Measurements from ENCODE around the gene DOCK10. TPM values are rescaled to one million over a fixed set of nuclear protein-coding genes. Genes with fewer than 3 reads are reported as not detected.

The DOCK10 gene
- total RNA-seq, 2 donors from 2014 or later = 0.93 to 2.0 TPM

DNA sequence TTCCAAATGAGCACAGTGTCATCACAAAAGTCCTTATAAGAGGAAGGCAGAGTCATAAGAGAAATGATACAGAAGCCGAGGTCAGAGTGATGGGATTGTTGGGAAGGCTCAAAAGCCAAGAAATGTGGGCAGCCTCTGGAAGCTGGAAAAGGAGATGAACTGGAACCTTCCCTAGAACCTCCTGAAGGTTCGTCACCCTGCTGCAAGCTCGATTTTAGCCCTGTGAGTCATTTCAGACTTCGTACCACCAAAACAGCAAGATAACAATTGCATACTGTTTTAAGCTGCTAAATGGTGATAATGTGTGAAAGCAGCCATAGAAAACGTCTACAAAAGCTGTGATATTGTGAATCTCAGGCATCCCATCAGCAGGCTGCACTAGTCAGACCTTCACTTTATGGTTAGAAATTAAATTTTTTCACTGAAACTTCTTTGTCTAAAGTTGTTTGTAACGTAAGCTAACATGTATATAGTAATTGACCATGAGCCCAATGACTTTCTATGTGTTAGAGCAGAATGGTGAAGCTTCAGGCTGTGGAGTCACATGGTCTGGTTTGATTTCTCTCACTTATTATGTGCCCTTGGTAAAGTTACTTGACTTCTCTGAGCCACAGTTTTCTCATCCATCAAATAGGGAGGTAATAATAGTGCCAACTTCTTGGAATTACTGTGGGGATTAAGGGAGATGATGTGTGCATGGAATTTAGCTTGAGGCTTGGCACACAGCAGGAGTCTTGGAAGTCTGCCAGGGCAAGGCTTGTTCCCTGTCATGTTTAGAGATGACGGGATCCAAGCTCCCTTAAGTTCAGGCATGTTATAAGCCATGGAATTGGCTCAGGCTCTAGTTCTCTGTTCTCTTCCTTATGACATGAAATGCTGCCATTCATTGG is 194.1 kb downstream of the DOCK10 start:
- TF ChIP-seq CTCF (IDR thresholded peaks at IDR 0.05) = no peak
- no peaks in the 10 kb centered on the region for H3K27me3 ChIP-seq
- DNase-seq (ENCODE audit: low spot score) = no peak
- H3K4me1 ChIP-seq = peaks cover 0 to 7% of the 10 kb centered on the region in 2 donors
- no peaks in the 10 kb centered on the region for H3K36me3 ChIP-seq
- no peaks in the 10 kb centered on the region for H3K9me3 ChIP-seq
- H3K27ac ChIP-seq = no peak overlapping the region
- H3K4me3 ChIP-seq = no peak overlapping the region

GRCh38 chr2:224847381-224847780 is 194.9 kb downstream of the DOCK10 start:
- Histone ChIP-seq H3K4me3 (no peak overlapping the region), H3K4me1 (peaks cover 0 to 7% of the 10 kb centered on the region in 2 donors), H3K27me3 (no peaks in the 10 kb centered on the region), H3K9me3 (no peaks in the 10 kb centered on the region), H3K36me3 (no peaks in the 10 kb centered on the region), H3K27ac (no peak overlapping the region)
- no peak for TF ChIP-seq CTCF (IDR thresholded peaks at IDR 0.05)
- DNase-seq (ENCODE audit: low spot score) = no peak

DNA sequence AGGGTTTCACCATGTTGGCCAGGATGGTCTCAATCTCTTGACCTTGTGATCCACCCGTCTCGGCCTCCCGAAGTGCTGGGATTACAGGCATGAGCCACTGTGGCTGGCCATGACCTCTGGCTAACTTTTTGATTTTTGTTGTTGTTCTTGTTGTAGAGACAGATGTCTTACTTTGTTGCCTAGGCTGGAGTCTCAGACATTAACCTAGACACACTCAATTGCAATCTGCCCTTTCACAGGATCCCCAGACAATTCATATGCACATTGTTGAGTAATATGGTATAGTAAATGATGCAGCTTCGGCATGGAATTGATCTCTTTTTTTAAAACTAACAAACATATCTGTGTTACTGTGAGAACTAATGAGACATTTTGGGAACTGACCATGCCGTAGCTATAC is 195.6 kb downstream of the DOCK10 start:
- Histone ChIP-seq H3K27ac (no peak overlapping the region), H3K4me3 (no peak overlapping the region), H3K36me3 (no peaks in the 10 kb centered on the region), H3K27me3 (no peaks in the 10 kb centered on the region), H3K9me3 (no peaks in the 10 kb centered on the region), H3K4me1 (peaks cover 0 to 7% of the 10 kb centered on the region in 2 donors)
- DNase-seq (ENCODE audit: low spot score) = no peak
- no peak for TF ChIP-seq CTCF (IDR thresholded peaks at IDR 0.05)

DNA sequence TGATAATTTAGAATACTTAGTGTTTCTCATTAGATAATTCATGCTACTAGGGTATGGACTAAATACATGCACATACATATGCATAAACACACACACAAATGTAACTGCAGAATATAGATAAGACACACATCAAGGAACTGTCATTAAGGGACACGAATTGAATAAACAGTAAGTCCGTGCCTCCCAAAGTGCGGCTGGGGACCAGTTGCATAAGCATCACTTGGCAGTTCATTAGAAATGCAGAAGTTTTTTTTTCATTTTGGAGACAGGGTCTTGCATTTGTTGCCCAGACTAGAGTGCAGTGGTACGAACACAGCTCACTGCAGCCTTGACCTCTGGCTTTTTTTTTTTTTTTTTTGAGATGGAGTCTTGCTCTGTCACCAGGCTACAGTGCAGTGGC is 196.1 kb downstream of the DOCK10 start:
- DNase-seq (ENCODE audit: low spot score) = no peak
- H3K27me3 ChIP-seq = no peaks in the 10 kb centered on the region
- H3K4me1 ChIP-seq = peaks cover 0 to 7% of the 10 kb centered on the region in 2 donors
- H3K36me3 ChIP-seq = no peaks in the 10 kb centered on the region
- no peak overlapping the region for H3K4me3 ChIP-seq
- H3K9me3 ChIP-seq = no peaks in the 10 kb centered on the region
- H3K27ac ChIP-seq = no peak overlapping the region
- no peak for TF ChIP-seq CTCF (IDR thresholded peaks at IDR 0.05)

GRCh38 chr2:224843141-224843540 is 199.1 kb downstream of the DOCK10 start:
- Histone ChIP-seq H3K36me3 (no peaks in the 10 kb centered on the region), H3K9me3 (no peaks in the 10 kb centered on the region), H3K27me3 (no peaks in the 10 kb centered on the region), H3K4me1 (peaks cover 0 to 2% of the 10 kb centered on the region in 2 donors), H3K4me3 (no peak overlapping the region), H3K27ac (no peak overlapping the region)
- no peak for DNase-seq (ENCODE audit: low spot score)
- TF ChIP-seq CTCF (IDR thresholded peaks at IDR 0.05) = no peak
